DND-41 (cell line): Measurements from ENCODE around the gene NCAN.

Source experiments
- EZH2 ChIP-seq: IDR thresholded peaks from 3 replicates; pipeline ENCODE4 v1.6.1; 2012; ENCODE audit warnings: borderline replicate concordance, low read depth, mild to moderate bottlenecking, moderate library complexity, low read length, inconsistent platforms; ENCODE audit not compliant: severe bottlenecking
- TF ChIP-seq, protein P1 (sequence below): IDR thresholded peaks from 2 replicates; pipeline ENCODE4 v1.5.1; 2012; ENCODE audit warnings: borderline replicate concordance, low read length, moderate library complexity, mild to moderate bottlenecking; ENCODE audit not compliant: poor library complexity, severe bottlenecking; ENCODE audit errors: extremely low read depth

DNA sequence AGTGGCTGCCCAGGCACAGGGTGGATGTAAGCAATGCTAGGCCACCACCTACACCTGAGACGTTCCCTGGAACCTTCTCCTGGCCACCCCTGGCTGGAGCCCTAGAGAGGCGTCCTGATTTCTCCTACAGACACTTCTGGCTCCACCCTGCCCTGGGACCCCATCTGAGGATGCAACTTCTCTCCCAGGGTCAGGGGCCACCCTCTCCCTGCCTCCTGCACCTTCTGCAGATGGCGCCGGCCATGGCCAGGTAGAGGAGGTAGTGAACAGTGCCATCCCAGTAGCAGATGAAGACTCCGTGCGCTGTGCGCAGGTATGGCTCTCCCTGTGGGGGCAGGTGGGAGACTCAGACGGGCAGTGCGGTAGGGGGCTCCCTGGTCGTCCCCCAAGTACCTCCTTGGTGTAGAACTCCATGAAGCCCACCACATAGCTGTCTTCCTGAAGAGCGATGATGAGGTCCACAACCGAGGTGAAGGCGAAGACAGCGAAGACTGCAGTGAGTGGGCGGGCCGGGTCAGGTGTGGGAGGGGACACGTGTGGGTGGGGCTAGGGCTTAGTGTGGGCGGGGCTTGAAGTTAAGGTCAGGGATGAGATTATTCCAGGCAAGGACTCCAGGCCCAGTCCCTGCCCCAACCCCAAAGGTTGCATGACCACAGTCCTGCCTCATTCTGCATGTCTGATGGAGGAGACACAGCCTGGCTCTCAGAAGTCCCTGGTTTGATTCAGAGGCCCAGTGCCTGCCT lies 58.4 kb downstream of the NCAN start:
- TF ChIP-seq, protein P1, sequence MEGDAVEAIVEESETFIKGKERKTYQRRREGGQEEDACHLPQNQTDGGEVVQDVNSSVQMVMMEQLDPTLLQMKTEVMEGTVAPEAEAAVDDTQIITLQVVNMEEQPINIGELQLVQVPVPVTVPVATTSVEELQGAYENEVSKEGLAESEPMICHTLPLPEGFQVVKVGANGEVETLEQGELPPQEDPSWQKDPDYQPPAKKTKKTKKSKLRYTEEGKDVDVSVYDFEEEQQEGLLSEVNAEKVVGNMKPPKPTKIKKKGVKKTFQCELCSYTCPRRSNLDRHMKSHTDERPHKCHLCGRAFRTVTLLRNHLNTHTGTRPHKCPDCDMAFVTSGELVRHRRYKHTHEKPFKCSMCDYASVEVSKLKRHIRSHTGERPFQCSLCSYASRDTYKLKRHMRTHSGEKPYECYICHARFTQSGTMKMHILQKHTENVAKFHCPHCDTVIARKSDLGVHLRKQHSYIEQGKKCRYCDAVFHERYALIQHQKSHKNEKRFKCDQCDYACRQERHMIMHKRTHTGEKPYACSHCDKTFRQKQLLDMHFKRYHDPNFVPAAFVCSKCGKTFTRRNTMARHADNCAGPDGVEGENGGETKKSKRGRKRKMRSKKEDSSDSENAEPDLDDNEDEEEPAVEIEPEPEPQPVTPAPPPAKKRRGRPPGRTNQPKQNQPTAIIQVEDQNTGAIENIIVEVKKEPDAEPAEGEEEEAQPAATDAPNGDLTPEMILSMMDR: no peak
- no peak for TF ChIP-seq EZH2
